Spleen (tissue), 11 donors: Measurements from ENCODE around the gene RAD9A. TPM values are rescaled to one million over a fixed set of nuclear protein-coding genes. Genes with fewer than 3 reads are reported as not detected.

Experiments
- DNase-seq: peaks from one replicate; pipeline ENCODE4 v3.0.0-alpha.2; 2020
- H3K27ac ChIP-seq, 8 donors: fragments of 200-600 bp; sonication (generic) in 7 of 8; 1 replicate in 4 of 8; 2 replicates in 4 of 8; pipeline versions ENCODE4 v1.5.0 to v1.8.0; 2016 to 2021; ENCODE audit warnings: inconsistent platforms in 4 of 8, mild to moderate bottlenecking in 4 of 8, moderate library complexity in 1 of 8
- H3K27me3 ChIP-seq, 7 donors: fragments of 200-600 bp; sonication (generic) in 6 of 7; replicated peaks in 1 of 7; 1 replicate in 4 of 7; 2 replicates in 3 of 7; pipeline versions ENCODE4 v1.5.0 to v1.8.0; 2016 to 2021; ENCODE audit warnings: inconsistent platforms in 3 of 7, mild to moderate bottlenecking in 1 of 7
- H3K36me3 ChIP-seq, 6 donors: fragments of 200-600 bp; sonication (generic) in 5 of 6; 1 replicate in 4 of 6; 2 replicates in 2 of 6; pipeline versions ENCODE4 v1.5.0 to v1.8.0; 2016 to 2021; ENCODE audit warnings: inconsistent platforms in 2 of 6
- H3K4me1 ChIP-seq, 6 donors: fragments of 200-600 bp; sonication (generic) in 5 of 6; 1 replicate in 3 of 6; 2 replicates in 3 of 6; pipeline versions ENCODE4 v1.5.0 to v1.8.0; 2016 to 2021; ENCODE audit warnings: inconsistent platforms in 3 of 6
- H3K4me3 ChIP-seq, 8 donors: fragments of 200-600 bp; sonication (generic) in 7 of 8; 1 replicate in 4 of 8; 2 replicates in 4 of 8; pipeline versions ENCODE4 v1.5.0 to v1.8.0; 2016 to 2021; ENCODE audit warnings: inconsistent platforms in 4 of 8, mild to moderate bottlenecking in 4 of 8, moderate library complexity in 2 of 8
- H3K9me3 ChIP-seq, 8 donors: fragments of 200-600 bp; sonication (generic) in 7 of 8; 1 replicate in 4 of 8; 2 replicates in 4 of 8; pipeline versions ENCODE4 v1.5.0 to v1.8.0; 2016 to 2021; ENCODE audit warnings: inconsistent platforms in 4 of 8
- POLR2A ChIP-seq, 3 donors: fragments of 450-650 bp; IDR thresholded peaks; one replicate each; pipeline ENCODE4 v1.5.1; 2017; ENCODE audit warnings: antibody characterized with exemption in 3 of 3, mild to moderate bottlenecking in 1 of 3
- POLR2AphosphoS5 ChIP-seq, 3 donors: sonication (generic); formaldehyde crosslinking; IDR thresholded peaks; one replicate each; pipeline ENCODE4 v1.5.1; 2017; ENCODE audit warnings: antibody characterized with exemption in 3 of 3
- WGBS, 5 donors: extraction: QIAGEN DNeasy Blood & Tissue Kit in 3 of 5; methylation state at CpG; one replicate each; pipeline versions ENCODE4 v1.1.5 to v1.1.7; 2013 to 2018; 5-methylcytosine and 5-hydroxymethylcytosine counted together
- intact Hi-C: fragments of 100-400 bp; cut with DNase I; formaldehyde crosslinking; loops from one replicate; pipeline ENCODE4 v1.15.0; 2023; ENCODE audit warnings: low total_unique reads
- polyA plus RNA-seq, 3 donors: library from polyadenylated mRNA; stranded (reverse); fragments of 200-250 nt; gene quantifications; one replicate each; pipeline ENCODE4 v1.2.1, GENCODE V29; 2013
- small RNA-seq, 4 donors: library from RNA; depleted of rRNA; stranded (forward); fragments of <200 nt; gene quantifications; one replicate each; pipeline ENCODE3, GENCODE V24; 2016
- total RNA-seq, 7 donors: library from RNA; depleted of rRNA in 3 of 7; stranded (reverse); fragments of >200 nt in 3 of 7; fragmentation: NEBNext Ultra II Directional in 4 of 7; extraction: Animal tissue kit (Norgen Biotek cat#: 25700) in 4 of 7; gene quantifications; one replicate each; pipeline versions ENCODE4 v1.1.0 to v1.2.1, GENCODE V29; 2016 to 2021
- TF ChIP-seq, protein P1 (sequence below), 11 experiments: fragments of 200-600 bp in 7 of 11; fragments of 450-650 bp in 4 of 11; sonication (generic) in 4 of 11; IDR thresholded peaks in 8 of 11; conservative IDR thresholded peaks in 3 of 11; 1 replicate in 7 of 11; 2 replicates in 4 of 11; pipeline versions ENCODE4 v1.4.0 to v1.8.0; 2016 to 2021; ENCODE audit warnings: antibody characterized with exemption in 11 of 11, inconsistent platforms in 4 of 11, mild to moderate bottlenecking in 1 of 11
- donor health status: healthy with polysubstance abuse.
- donor health status: DM: no; HTN: no; CAD: no; lungs with moderate emphysema.
- donor health status: DM: no; HTN: no; CAD: no.
- donor health status: Bipolar disorder and iron deficiency.
- donor health status: healthy.
- donor health status: DM: no; HTN: no; CAD: no.
- donor health status: DM: yes; HTN: yes; CAD: no.

RAD9A gene
- total and polyA plus RNA-seq, 10 donors: 18.2 to 44.8 (median 30.1) TPM

DNA sequence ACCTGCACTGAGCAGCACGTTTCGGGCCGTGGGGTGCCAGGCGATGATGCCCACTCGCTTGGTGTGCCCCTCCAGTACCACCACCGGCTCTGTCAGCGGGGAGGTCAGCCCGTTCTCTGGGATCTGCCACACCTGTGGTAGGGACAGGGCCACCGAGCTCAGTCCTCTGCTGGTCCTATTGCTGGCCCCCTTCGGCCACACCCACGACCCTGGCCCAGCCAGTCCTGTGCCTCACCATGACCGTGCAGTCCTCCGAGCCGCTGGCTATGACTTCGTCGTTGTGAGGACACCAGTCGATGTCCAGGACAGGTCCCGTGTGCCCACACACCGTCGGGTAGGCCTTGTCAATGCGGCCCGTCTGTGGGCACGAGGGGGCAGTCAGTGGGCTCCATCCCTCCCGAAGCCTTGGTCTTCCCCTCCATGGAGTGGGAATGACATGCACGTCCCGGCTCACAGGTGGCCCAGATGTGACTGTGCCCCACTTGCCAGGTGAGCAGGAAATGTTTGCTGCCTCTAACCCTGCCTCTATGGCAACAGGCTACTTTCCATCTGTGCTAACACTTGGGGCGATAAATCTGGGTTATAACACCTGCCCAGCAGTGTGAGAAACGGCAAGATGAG, 50.1 kb downstream of the RAD9A start:
- Histone ChIP-seq H3K27ac (peak overlapping the region in 4 of 8 donors; percentile 87 to 97 (median 96)), H3K36me3 (peaks cover 0 to 56% (median 3%) of the 10 kb centered on the region in 6 donors), H3K4me1 (peaks cover 48 to 99% (median 96%) of the 10 kb centered on the region in 6 donors), H3K27me3 (no peaks in the 10 kb centered on the region), H3K4me3 (peak overlapping the region in 3 of 8 donors; percentile 64 to 77 (median 64)), H3K9me3 (no peaks in the 10 kb centered on the region)
- 79 to 87% (median 82%) methylated on average over 15 to 28 of the region's 28 CpGs for WGBS, 5 donors
- DNase-seq: peak; percentile 85
- peak in 2 of 3 donors; percentile 19 to 31 for TF ChIP-seq POLR2AphosphoS5 (IDR thresholded peaks at IDR 0.05)
- TF ChIP-seq, protein P1, sequence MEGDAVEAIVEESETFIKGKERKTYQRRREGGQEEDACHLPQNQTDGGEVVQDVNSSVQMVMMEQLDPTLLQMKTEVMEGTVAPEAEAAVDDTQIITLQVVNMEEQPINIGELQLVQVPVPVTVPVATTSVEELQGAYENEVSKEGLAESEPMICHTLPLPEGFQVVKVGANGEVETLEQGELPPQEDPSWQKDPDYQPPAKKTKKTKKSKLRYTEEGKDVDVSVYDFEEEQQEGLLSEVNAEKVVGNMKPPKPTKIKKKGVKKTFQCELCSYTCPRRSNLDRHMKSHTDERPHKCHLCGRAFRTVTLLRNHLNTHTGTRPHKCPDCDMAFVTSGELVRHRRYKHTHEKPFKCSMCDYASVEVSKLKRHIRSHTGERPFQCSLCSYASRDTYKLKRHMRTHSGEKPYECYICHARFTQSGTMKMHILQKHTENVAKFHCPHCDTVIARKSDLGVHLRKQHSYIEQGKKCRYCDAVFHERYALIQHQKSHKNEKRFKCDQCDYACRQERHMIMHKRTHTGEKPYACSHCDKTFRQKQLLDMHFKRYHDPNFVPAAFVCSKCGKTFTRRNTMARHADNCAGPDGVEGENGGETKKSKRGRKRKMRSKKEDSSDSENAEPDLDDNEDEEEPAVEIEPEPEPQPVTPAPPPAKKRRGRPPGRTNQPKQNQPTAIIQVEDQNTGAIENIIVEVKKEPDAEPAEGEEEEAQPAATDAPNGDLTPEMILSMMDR (IDR thresholded peaks at IDR 0.05 in 8 of 11, conservative IDR thresholded peaks at IDR 0.05 in 3 of 11): no peak
- intact Hi-C loops: no loop called here

DNA sequence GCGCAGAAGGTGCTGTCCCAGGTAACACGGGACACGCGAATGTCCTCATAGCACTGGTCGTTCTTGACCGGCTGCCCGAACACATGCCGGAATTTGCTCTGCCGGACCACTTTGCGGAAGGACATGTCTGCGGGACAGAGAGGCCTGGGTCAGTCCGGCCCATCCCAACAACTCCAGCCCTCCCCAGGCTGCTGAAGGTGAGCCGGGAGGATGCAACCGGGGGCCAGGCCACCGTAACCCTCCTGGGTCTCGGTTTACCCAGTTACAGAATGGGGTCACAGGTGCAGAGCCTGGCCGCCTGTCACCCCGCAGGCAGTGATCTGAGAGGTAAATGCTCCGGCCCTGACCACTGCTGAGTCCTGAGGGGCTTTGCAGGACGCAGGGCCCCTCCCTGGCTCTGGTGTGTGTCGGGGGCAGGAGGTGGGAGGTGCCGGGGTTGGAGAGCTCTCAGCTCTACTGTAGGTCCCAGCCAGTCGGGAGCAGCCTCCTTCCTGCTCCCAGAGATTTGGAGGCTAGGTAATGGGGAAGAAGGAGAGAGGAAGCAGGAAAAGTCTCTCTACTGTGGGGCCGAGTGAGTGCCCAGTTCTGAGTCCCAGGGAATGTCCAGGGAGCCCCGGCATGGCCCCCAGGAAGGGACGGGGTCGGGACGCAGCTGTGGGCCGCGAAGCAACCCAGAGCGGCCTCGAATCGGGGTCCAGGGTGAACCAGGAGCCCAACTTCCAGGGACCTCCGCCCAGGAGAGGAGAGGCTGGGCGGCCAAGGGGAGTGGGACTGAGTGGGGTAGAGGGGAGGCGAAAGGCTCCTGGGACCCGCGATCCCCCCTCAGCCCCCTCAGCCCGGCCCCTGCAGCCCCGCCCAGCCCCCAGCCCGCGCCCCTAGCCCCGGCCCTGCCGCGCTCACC, 51.0 kb downstream of the RAD9A start:
- Histone ChIP-seq H3K4me3 (peak overlapping the region; percentile 60 to 77 (median 64)), H3K4me1 (peaks cover 53 to 99% (median 97%) of the 10 kb centered on the region in 6 donors), H3K27ac (peak overlapping the region; percentile 87 to 97 (median 92)), H3K9me3 (no peaks in the 10 kb centered on the region), H3K27me3 (no peaks in the 10 kb centered on the region), H3K36me3 (peaks cover 0 to 47% (median 2%) of the 10 kb centered on the region in 6 donors)
- peak in 1 of 3 donors; percentile 57 for TF ChIP-seq POLR2AphosphoS5 (IDR thresholded peaks at IDR 0.05)
- TF ChIP-seq, protein P1 (IDR thresholded peaks at IDR 0.05 in 8 of 11, conservative IDR thresholded peaks at IDR 0.05 in 3 of 11): no peak
- peak; percentile 87 for DNase-seq
- intact Hi-C loops: no loop called here
- WGBS, 5 donors: 50 to 66% (median 63%) methylated on average over 31 to 45 of the region's 45 CpGs

DNA sequence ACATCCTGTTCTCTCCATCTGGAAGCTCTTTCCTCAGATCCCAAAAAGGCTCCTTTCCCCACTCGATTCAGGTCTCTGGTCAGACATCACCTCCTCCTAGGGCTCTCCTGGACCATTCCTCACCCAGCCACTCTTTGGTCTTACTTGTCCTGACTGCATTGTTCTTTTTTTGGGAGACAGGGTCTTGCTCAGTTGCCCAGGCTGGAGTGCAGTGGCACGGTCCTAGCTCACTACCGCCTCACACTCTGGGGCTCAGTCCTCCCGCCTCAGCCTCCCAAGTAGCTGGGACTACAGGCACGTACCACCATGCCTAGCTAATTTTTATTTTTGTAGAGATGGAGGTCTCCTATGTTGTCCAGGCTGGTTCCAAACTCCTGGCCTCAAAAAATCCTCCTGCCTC, 53.7 kb downstream of the RAD9A start:
- H3K27me3 ChIP-seq: no peaks in the 10 kb centered on the region
- intact Hi-C loops: no loop called here
- WGBS, 5 donors: 77 to 99% (median 86%) methylated on average over 5 of the region's 5 CpGs
- TF ChIP-seq, protein P1 (IDR thresholded peaks at IDR 0.05 in 8 of 11, conservative IDR thresholded peaks at IDR 0.05 in 3 of 11): no peak
- no peak for TF ChIP-seq POLR2A (IDR thresholded peaks at IDR 0.05)
- TF ChIP-seq POLR2AphosphoS5 (IDR thresholded peaks at IDR 0.05): no peak
- H3K4me3 ChIP-seq: no peak overlapping the region
- H3K36me3 ChIP-seq: peaks cover 0 to 20% (median 0%) of the 10 kb centered on the region in 6 donors
- peaks cover 42 to 96% (median 94%) of the 10 kb centered on the region in 6 donors for H3K4me1 ChIP-seq
- no peaks in the 10 kb centered on the region for H3K9me3 ChIP-seq
- DNase-seq: no peak
- peak overlapping the region in 7 of 8 donors; percentile 41 to 97 (median 92) for H3K27ac ChIP-seq

Small RNA genes lying within 50 kb of the gene (small RNA-seq; reads per million reads assigned to genes)
- gene RN7SKP239: 0 reads per million in 4 donors
- gene RNU6-1238P: 0 to 0.07 (median 0) reads per million in 4 donors

Other genes with a start within 250 kb of the RAD9A start
- gene GRK2, start 125.5 kb upstream of the RAD9A start, total RNA-seq: 100 to 1,000 TPM; 168 to 301 (median 263) TPM
- gene GRK2, start 125.5 kb upstream of the RAD9A start, polyA plus RNA-seq: 100 to 1,000 TPM; 119 to 270 (median 192) TPM
- 100 to 1,000 TPM in 5 of 7 donors, 10 to 100 TPM in 2; 67.3 to 151 (median 124) TPM for gene ANKRD13D, start 102.7 kb upstream of the RAD9A start, total RNA-seq
- gene ANKRD13D, start 102.7 kb upstream of the RAD9A start, polyA plus RNA-seq: 100 to 1,000 TPM in 2 of 3 donors, 10 to 100 TPM in 1; 65.2 to 138 (median 129) TPM
- gene SSH3, start 88.5 kb upstream of the RAD9A start, total RNA-seq: 10 to 100 TPM; 14.6 to 31.8 (median 22.9) TPM
- gene SSH3, start 88.5 kb upstream of the RAD9A start, polyA plus RNA-seq: 10 to 100 TPM in 1 of 3 donors, 1 to 10 TPM in 2; 4.3 to 11.1 (median 5.9) TPM
- gene POLD4, start 38.4 kb upstream of the RAD9A start, total RNA-seq: 100 to 1,000 TPM in 4 of 7 donors, 10 to 100 TPM in 3; 81.4 to 159 (median 103) TPM
- gene POLD4, start 38.4 kb upstream of the RAD9A start, polyA plus RNA-seq: 100 to 1,000 TPM; 267 to 290 (median 279) TPM
- 10 to 100 TPM in 2 of 7 donors, 1 to 10 TPM in 5; 4.3 to 13.7 (median 6.7) TPM for gene CLCF1, start 18.4 kb upstream of the RAD9A start, total RNA-seq
- 1 to 10 TPM; 6.0 to 9.3 (median 9.0) TPM for gene CLCF1, start 18.4 kb upstream of the RAD9A start, polyA plus RNA-seq
- gene PPP1CA, start 9.9 kb downstream of the RAD9A start, total RNA-seq: 100 to 1,000 TPM; 147 to 192 (median 157) TPM
- 100 to 1,000 TPM; 152 to 207 (median 170) TPM for gene PPP1CA, start 9.9 kb downstream of the RAD9A start, polyA plus RNA-seq
- gene TBC1D10C, start 12.1 kb downstream of the RAD9A start, total RNA-seq: 100 to 1,000 TPM in 4 of 7 donors, 10 to 100 TPM in 3; 66.3 to 132 (median 101) TPM
- gene TBC1D10C, start 12.1 kb downstream of the RAD9A start, polyA plus RNA-seq: 100 to 1,000 TPM; 174 to 270 (median 196) TPM
- gene CARNS1, start 23.7 kb downstream of the RAD9A start, total RNA-seq: 1 to 10 TPM; 1.9 to 4.4 (median 2.1) TPM
- 1 to 10 TPM; 1.0 to 2.0 (median 1.8) TPM for gene CARNS1, start 23.7 kb downstream of the RAD9A start, polyA plus RNA-seq
- 10 to 100 TPM; 51.5 to 65.4 (median 55.4) TPM for gene RPS6KB2, start 36.5 kb downstream of the RAD9A start, total RNA-seq
- 10 to 100 TPM; 39.5 to 95.0 (median 53.8) TPM for gene RPS6KB2, start 36.5 kb downstream of the RAD9A start, polyA plus RNA-seq
- 100 to 1,000 TPM; 119 to 278 (median 187) TPM for gene PTPRCAP, start 45.7 kb downstream of the RAD9A start, total RNA-seq
- 100 to 1,000 TPM; 410 to 557 (median 479) TPM for gene PTPRCAP, start 45.7 kb downstream of the RAD9A start, polyA plus RNA-seq
- gene CORO1B, start 51.5 kb downstream of the RAD9A start, total RNA-seq: 100 to 1,000 TPM in 4 of 7 donors, 10 to 100 TPM in 3; 68.1 to 143 (median 117) TPM
- gene CORO1B, start 51.5 kb downstream of the RAD9A start, polyA plus RNA-seq: 10 to 100 TPM; 40.5 to 70.8 (median 53.7) TPM
- gene GPR152, start 60.7 kb downstream of the RAD9A start, total RNA-seq: not detected
- gene GPR152, start 60.7 kb downstream of the RAD9A start, polyA plus RNA-seq: under 1 TPM in 1 of 3 donors, not detected in 2; 0.10 TPM
- 10 to 100 TPM; 12.7 to 27.3 (median 21.3) TPM for gene CABP4, start 63.4 kb downstream of the RAD9A start, total RNA-seq
- 1 to 10 TPM; 2.6 to 6.2 (median 3.0) TPM for gene CABP4, start 63.4 kb downstream of the RAD9A start, polyA plus RNA-seq
- gene TMEM134, start 77.3 kb downstream of the RAD9A start, total RNA-seq: 100 to 1,000 TPM in 3 of 7 donors, 10 to 100 TPM in 4; 48.5 to 192 (median 66.6) TPM
- gene TMEM134, start 77.3 kb downstream of the RAD9A start, polyA plus RNA-seq: 100 to 1,000 TPM in 1 of 3 donors, 10 to 100 TPM in 2; 94.6 to 123 (median 95.1) TPM
- 10 to 100 TPM; 72.2 to 95.8 (median 88.1) TPM for gene AIP, start 91.0 kb downstream of the RAD9A start, total RNA-seq
- gene AIP, start 91.0 kb downstream of the RAD9A start, polyA plus RNA-seq: 100 to 1,000 TPM; 135 to 146 (median 141) TPM
- 10 to 100 TPM; 42.5 to 86.9 (median 74.9) TPM for gene PITPNM1, start 113.4 kb downstream of the RAD9A start, total RNA-seq
- gene PITPNM1, start 113.4 kb downstream of the RAD9A start, polyA plus RNA-seq: 10 to 100 TPM; 17.8 to 67.0 (median 29.2) TPM
- 10 to 100 TPM; 32.9 to 49.9 (median 40.9) TPM for gene CDK2AP2, start 116.2 kb downstream of the RAD9A start, total RNA-seq
- gene CDK2AP2, start 116.2 kb downstream of the RAD9A start, polyA plus RNA-seq: 10 to 100 TPM; 35.6 to 57.1 (median 51.0) TPM
- gene CABP2, start 131.5 kb downstream of the RAD9A start, total RNA-seq: not detected
- not detected for gene CABP2, start 131.5 kb downstream of the RAD9A start, polyA plus RNA-seq
- gene GSTP1, start 191.8 kb downstream of the RAD9A start, total RNA-seq: 100 to 1,000 TPM; 211 to 338 (median 275) TPM
- gene GSTP1, start 191.8 kb downstream of the RAD9A start, polyA plus RNA-seq: 100 to 1,000 TPM; 310 to 399 (median 343) TPM
- gene NDUFV1, start 214.9 kb downstream of the RAD9A start, total RNA-seq: 100 to 1,000 TPM; 145 to 258 (median 185) TPM
- gene NDUFV1, start 214.9 kb downstream of the RAD9A start, polyA plus RNA-seq: 100 to 1,000 TPM; 132 to 257 (median 213) TPM
- 1 to 10 TPM; 2.7 to 7.9 (median 5.8) TPM for gene NUDT8, start 238.0 kb downstream of the RAD9A start, total RNA-seq
- gene NUDT8, start 238.0 kb downstream of the RAD9A start, polyA plus RNA-seq: 1 to 10 TPM; 5.4 to 9.2 (median 6.5) TPM
- gene TBX10, start 247.8 kb downstream of the RAD9A start, total RNA-seq: not detected
- under 1 TPM in 1 of 3 donors, not detected in 2; 0.08 TPM for gene TBX10, start 247.8 kb downstream of the RAD9A start, polyA plus RNA-seq